Neural cell (in vitro differentiated cells): Measurements from ENCODE around the gene SORL1-AS1.

Source experiments
- EP300 ChIP-seq: fragments of 450-650 bp; conservative IDR thresholded peaks from 2 replicates; pipeline ENCODE4 v1.6.1; 2014; ENCODE audit warnings: antibody characterized with exemption, mild to moderate bottlenecking, moderate library complexity; ENCODE audit not compliant: poor library complexity, severe bottlenecking
- POLR2AphosphoS5 ChIP-seq: IDR thresholded peaks from 2 replicates; pipeline ENCODE4 v1.6.1; 2012
- TF ChIP-seq, protein P1 (sequence below): fragments of 450-650 bp; IDR thresholded peaks from 2 replicates; pipeline ENCODE4 v1.5.1; 2014; ENCODE audit warnings: antibody characterized with exemption, mild to moderate bottlenecking, moderate library complexity; ENCODE audit not compliant: poor library complexity, severe bottlenecking

DNA sequence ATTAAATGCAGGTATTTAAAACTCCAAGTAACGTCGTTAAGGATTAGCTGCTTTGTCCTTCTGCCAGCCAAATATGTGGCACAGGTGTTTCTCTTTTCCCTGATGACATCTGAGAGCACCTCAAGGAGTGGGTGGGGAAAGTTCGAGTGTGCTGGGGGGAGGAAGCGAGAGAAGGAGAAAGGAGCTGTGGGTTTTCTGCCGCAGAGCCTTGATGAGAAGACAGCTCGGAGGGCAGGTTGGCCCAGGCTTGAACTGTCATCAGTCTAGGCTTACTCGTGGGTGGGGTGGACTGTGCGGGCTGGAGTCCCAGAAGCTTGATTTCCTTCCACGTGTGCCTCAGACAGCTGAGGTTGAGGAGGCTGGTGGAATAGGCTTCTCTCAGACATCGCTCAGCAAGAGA, 15.2 kb upstream of the SORL1-AS1 start:
- TF ChIP-seq, protein P1, sequence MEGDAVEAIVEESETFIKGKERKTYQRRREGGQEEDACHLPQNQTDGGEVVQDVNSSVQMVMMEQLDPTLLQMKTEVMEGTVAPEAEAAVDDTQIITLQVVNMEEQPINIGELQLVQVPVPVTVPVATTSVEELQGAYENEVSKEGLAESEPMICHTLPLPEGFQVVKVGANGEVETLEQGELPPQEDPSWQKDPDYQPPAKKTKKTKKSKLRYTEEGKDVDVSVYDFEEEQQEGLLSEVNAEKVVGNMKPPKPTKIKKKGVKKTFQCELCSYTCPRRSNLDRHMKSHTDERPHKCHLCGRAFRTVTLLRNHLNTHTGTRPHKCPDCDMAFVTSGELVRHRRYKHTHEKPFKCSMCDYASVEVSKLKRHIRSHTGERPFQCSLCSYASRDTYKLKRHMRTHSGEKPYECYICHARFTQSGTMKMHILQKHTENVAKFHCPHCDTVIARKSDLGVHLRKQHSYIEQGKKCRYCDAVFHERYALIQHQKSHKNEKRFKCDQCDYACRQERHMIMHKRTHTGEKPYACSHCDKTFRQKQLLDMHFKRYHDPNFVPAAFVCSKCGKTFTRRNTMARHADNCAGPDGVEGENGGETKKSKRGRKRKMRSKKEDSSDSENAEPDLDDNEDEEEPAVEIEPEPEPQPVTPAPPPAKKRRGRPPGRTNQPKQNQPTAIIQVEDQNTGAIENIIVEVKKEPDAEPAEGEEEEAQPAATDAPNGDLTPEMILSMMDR, result no peak
- no peak for TF ChIP-seq POLR2AphosphoS5
- TF ChIP-seq EP300, result no peak
